ENCODE measurements around the gene VPS37D.
"Not testable (repeated sequence)": the region's sequence is repeated elsewhere in the genome, so short reads cannot be mapped to it uniquely, and the experiment has no call there.

The VPS37D gene

GRCh38 chr7:73646785-73647724, 20.6 kb upstream of the VPS37D start:
- no peak for DNase-seq

- peak; percentile 28 for DNase-seq
These were observed 19.7 kb upstream of the VPS37D start for GRCh38 chr7:73647725-73648592.

GRCh38 chr7:73648593-73649332, 18.9 kb upstream of the VPS37D start:
- no peak for DNase-seq

DNA sequence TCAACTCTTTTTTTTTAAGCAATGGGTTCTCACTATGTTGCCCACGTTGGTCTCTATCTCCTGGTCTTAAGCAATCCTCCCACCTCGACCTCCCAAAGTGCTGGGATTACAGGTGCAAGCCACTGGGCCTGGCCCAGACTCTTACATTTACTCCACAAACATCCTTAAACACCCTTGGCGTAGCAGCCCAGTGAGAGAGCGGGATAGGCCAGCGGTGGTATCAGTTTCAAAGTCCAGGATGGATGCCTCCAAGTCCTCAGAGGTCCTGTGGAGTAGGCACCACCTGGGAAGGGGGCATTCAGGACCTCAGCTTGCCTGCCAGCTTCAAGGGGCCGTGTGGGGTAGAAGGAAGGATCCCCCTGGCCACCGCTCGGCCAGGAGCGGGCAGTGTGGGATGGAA, 18.1 kb upstream of the VPS37D start:
- no peak for DNase-seq

DNA sequence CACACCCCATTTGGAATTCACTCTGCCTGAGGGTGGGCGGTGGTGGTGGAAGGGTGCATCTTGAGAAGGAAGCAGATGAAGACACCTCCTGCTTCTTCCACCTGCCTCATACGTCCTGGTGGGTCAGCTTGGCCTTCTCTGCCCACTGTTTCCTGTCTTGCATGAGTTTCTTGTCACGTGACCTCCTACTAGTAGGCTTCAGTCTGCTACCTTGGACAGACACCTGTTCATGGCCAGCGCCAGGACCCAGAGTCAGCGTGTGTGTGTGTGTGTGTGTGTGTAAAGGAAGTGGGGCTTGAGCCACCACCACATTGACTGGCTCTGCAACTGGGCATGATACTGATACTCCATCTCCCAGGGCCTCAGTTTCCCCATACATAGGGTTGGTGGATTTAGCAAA, 17.1 kb upstream of the VPS37D start:
- DNase-seq, result no peak

DNA sequence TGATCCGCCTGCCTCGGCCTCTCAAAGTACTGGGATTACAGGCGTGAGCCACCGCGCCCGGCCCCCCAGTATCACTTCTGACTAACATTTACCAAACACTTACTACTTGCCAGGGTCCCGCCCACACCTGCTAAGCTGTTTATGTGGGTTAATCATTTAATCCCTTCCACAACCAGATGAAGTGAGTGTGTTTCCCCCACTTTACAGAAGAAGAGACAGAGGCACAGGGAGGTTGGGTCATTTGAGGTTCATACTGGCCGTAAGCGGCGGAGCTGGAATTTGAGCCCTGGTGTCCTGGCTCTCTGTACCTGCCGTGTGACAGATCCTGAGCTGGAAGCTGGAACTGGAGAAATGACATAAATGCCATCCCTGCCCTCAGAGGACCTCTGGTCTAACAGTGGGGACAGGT, 15.1 kb upstream of the VPS37D start:
- DNase-seq, result no peak

DNA sequence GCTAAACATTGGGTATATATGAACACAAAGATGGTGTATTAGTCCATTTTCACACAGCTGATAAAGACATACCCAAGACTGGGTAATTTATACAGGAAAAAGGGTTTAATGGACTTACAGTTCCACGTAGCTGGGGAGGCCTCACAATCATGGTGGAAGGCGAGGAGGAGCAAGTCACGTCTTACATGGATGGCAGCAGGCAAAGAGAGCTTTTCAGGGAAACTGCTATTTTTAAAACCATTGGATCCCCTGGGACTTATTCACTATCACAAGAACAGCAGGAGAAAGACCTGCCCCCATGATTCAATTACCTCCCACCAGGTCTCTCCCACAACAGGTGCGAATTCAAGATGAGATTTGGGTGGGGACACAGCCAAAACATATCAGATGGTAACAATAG, 12.3 kb upstream of the VPS37D start:
- DNase-seq, result not testable (repeated sequence)

DNA sequence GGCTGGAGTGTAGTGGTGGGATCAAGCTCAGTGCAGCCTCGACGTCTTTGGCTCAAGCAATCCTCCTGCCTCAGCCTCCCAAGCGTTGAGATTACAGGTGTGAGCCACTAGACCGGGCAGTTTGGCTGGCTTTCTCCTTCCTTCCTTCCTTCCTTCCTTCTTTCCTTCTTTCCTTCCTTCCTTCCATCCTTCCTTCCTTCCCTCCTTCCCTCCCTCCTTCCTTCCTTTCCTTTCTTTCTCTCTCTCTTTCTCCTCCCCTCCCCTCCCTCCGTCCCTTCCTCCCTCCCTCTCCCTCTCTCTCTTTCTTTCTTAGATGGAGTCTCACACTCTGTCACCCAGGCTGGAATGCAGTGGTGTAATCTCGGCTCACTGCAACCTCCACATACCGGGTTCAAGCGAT, 7.6 kb upstream of the VPS37D start:
- no peak for DNase-seq

GRCh38 chr7:73660594-73660993, 7.0 kb upstream of the VPS37D start:
- not testable (repeated sequence) for DNase-seq

DNA sequence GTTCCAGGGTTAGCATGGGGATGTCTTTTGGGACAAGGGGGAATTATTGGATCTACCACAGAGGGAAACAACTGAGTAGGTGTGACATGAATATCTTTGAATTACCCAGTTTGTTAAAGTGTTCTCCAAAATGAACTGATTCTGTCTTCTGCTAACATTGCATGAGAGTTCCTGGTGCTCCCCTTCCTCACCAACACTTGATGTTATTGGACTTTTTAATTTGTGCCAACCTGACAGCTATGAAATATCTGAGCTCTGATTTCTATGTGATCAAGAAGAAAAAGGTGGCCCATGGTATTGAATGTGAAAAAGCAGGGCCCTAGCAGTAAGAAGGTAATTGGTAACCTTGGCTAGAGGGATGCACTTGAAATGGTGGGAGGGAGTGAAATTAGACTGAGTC, 4.6 kb upstream of the VPS37D start:
- DNase-seq, result no peak

DNA sequence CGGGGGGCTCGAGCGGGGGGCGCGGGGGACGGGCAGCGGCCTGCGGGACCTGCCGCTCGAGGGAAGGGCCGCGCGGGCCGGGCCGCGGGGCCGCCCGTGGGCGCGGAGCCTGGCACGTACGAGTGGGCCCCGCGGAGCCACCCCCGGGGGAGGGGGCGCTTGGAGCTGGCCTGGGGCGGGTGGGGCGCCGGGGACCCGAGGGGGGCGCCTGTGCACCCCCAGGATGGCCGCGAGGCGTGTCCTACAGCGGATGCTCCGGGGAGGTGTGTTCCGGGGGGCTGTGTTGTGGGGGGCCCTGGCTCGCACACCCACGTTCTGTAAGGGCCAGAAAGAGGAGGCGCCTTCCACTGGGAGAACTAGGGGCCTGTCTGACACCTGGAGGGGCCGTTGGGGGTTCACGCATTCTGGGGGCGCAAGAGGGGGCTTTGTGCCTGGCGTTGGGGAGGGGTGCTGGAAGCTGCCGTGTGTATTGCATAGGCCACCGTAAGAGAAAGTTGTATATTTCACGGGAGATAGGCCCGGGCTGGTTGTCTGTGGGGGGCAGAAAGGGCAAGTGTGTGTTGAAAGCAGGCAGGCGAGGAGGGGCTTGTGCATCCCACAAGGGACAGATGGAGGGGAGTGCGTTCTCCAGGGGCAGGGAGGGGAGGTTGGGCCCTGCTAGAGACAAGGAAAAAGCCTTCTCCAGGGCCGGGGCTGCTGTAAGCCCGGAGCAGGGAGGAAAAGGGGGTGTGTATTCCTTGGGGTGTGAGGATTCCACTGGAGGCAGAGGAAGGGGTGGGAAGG, 663 bp downstream of the VPS37D start:
- no peak for DNase-seq

DNA sequence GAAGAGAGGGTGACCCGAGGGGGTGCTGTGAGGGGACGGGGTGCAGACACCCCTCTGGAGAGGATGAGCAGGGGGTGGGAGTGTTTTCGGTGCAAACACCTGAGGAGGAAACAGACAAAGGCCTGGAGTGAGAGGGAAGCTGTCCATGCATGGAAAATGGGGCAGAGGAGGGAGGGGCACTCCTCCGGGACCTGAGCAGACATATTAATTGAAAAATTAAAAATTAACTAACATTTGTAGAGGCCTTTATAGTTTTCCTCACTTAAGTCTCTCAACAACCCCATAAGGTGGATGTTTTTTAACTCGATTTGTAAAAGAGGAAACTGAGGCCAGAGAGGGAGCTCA, 1.2 kb downstream of the VPS37D start:
- DNase-seq, result no peak

DNA sequence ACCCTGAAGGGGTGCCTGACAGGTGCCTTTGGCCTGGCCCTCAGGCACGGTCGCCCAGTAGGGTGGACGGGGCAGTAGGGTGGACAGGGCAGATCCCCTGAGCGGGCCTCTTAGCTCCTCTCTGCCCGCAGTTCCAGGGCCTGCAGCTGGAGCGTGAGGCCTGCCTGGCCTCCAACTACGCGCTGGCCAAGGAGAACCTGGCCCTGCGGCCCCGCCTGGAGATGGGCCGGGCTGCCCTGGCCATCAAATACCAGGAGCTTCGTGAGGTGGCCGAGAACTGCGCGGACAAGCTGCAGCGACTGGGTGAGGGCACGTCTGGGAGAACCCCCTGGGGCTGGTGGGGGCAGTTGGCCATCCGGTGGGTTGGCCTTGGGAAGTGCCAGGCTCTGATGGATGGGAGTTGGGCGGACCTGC, 1.7 kb downstream of the VPS37D start:
- DNase-seq, result no peak

DNA sequence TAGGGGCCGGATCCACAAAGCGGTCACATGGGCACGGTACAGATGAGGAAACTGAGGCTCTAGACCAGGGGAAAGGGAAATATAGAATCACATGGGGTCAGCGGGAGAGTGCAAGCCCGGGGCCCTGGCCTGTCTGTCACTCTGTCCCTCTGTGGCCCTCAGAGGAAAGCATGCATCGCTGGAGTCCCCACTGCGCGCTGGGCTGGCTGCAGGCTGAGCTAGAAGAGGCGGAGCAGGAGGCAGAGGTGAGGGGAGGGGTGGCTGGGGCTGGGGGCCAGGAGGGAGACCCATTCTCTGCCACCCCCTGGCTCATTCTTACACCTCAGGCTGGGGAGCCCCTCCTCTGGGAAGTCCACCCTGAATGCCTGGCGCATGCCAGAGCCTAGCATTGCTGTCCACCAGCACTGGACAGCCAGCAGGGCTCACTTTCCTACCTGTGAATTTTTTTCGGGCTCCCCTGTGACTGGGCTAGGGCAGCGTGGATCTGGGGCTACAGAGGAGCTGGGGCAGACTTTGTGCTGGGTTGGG, 2.3 kb downstream of the VPS37D start:
- no peak for DNase-seq

DNA sequence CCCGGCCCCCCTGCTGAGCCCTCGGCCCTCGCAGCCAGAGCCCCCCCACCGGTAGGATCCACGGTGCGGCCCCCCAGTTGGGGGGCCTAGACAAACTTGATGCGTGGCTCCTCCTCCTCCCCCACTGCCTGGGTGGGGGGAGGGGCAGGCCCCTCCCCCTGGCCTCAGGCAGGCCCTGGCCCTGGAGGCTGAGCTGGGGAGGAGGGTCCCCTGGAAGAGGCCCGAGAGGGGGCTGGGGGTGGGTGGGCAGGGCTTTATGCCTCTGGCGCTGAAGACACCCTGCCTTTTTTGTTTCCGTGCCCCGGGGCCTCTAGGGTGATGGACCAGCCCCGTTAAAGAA, 3.7 kb downstream of the VPS37D start:
- DNase-seq, result no peak

DNA sequence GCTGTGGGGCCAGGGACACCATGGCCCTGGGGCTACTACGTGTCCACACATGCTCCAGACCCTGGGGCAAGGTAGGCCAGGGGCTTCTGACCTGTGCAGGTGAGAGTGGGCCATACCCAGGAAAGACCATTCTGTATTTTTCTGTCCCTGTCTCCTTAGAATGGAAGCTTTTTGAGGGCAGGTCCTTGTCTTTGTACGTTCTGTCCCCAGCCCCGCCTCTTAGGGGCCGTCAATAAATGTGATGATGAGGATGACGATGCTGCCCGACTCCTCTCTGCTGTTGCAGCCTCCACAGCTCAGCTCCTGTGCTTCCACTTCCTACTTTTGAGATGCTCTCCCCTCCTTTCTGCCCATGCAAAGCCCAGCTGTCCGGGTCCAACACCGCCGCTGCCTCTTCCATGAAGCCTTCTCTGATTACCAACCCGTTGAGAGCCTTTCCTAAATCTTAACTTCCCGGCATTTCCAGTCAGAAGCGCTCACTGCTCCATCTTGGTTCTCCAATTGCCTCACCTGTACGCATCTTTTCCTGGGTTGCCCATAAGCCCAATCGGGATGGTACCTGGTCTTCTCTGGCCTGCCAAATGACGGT, 4.3 kb downstream of the VPS37D start:
- DNase-seq, result no peak

DNA sequence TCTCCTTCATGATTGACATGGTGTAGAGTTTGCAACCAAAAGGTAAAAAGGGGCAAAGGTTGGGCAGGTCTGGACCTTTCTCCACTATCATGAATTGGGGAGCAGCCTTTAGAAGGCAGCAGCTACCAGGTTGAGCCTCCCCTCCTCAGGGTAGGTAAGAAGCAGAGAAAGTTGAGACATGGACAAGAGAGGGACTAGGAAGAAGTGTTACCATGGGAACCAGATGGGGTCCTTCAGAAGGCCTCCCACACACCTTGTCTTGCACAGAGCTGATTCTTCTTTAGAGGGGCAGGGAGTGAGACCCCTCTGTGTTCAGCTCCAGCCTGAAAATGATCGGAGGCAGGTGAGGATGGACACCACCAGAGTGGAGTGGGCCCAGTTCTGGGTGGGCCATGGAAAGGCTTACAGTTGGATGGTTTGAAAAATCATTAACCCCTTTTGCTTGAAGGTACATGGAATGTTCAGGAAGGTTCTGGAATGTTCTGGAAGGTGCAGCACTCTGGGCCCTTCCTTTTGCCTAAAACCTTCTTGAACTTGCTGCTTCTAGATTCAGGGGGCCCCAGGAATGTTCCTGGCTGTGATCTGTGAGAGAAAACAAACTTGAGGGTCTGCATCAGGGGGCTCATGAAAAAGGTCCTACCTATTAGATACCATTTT, 7.0 kb downstream of the VPS37D start:
- DNase-seq, result no peak

GRCh38 chr7:73676062-73676461, 8.4 kb downstream of the VPS37D start:
- DNase-seq, result not testable (repeated sequence)

GRCh38 chr7:73678862-73679261, 11.2 kb downstream of the VPS37D start:
- no peak for DNase-seq

DNA sequence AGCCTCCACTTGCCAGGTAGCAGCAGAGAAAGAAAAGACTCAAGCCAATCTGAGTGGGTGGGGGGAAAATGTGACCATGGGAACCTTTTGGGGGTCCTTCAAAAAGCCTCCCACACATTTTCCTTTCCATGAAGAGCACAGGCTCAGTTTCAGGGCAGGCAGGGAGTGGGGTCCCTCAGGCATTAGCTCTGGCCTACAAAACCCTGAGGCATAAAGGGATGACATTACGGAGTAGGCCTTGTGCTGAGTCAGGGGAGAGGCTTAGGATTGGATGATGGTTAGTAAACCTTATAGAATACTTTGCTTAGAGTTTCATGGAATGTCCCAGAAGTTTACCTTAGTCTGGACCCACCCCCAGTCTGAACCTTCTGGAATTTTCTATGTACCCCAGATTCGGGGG, 12.1 kb downstream of the VPS37D start:
- no peak for DNase-seq

GRCh38 chr7:73680501-73680900, 12.9 kb downstream of the VPS37D start:
- DNase-seq, result no peak

Measured in stimulated activated CD4-positive, alpha-beta T cell treated with anti-CD3 and anti-CD28 coated beads, Interleukin-4, amount 100 ng/mL, for 24 hours (primary cell).